Fibroblast of lung (primary cell): ENCODE results near the gene CHRNA10. TPM values are rescaled to one million over a fixed set of nuclear protein-coding genes. Genes with fewer than 3 reads are reported as not detected.
"Not testable (repeated sequence)": the region's sequence is repeated elsewhere in the genome, so short reads cannot be mapped to it uniquely, and the experiment has no call there.

ENCODE experiments used
- DNase-seq, 2 donors: peaks; one replicate each; pipeline versions ENCODE4 v3.0.0 to v3.0.0-alpha.2; 2010; ENCODE audit warnings: low read depth in 2 of 2
- H2AFZ ChIP-seq: 2 replicates; pipeline ENCODE4 v1.5.1; 2012; ENCODE audit warnings: low read length, control low read depth, inconsistent platforms
- H3K27ac ChIP-seq: 2 replicates; pipeline ENCODE4 v1.5.1; 2011; ENCODE audit warnings: low read length, control low read depth; ENCODE audit not compliant: insufficient read depth
- H3K27me3 ChIP-seq: 2 replicates; pipeline ENCODE4 v1.5.1; 2011; ENCODE audit warnings: mild to moderate bottlenecking, low read length; ENCODE audit not compliant: control insufficient read depth, insufficient read depth
- H3K36me3 ChIP-seq: 2 replicates; pipeline ENCODE4 v1.5.1; 2011; ENCODE audit warnings: low read length; ENCODE audit not compliant: control insufficient read depth, insufficient read depth
- H3K4me1 ChIP-seq: 2 replicates; pipeline ENCODE4 v1.5.1; 2011; ENCODE audit warnings: low read length; ENCODE audit not compliant: control insufficient read depth, insufficient read depth; ENCODE audit errors: extremely low read depth
- H3K4me2 ChIP-seq: 2 replicates; pipeline ENCODE4 v1.5.1; 2011; ENCODE audit warnings: low read length, control low read depth; ENCODE audit not compliant: insufficient read depth; ENCODE audit errors: extremely low read depth
- H3K4me3 ChIP-seq, 4 experiments: fragments of 200-600 bp in 1 of 4; sonication (generic) in 1 of 4; replicated peaks in 1 of 4; 2 replicates each; pipeline ENCODE4 v1.5.1; 2011 to 2016; ENCODE audit warnings: low read length in 4 of 4, low read depth in 3 of 4, mild to moderate bottlenecking in 3 of 4, control low read depth in 2 of 4, inconsistent platforms in 1 of 4, mixed read lengths in 1 of 4; ENCODE audit not compliant: insufficient read depth in 1 of 4; ENCODE audit errors: control extremely low read depth in 1 of 4
- H3K79me2 ChIP-seq: 2 replicates; pipeline ENCODE4 v1.5.1; 2012; ENCODE audit warnings: mild to moderate bottlenecking, low read length, inconsistent platforms; ENCODE audit not compliant: control insufficient read depth, insufficient read depth
- H3K9ac ChIP-seq: 2 replicates; pipeline ENCODE4 v1.5.1; 2011; ENCODE audit warnings: mild to moderate bottlenecking, low read length, control low read depth; ENCODE audit not compliant: insufficient read depth
- H3K9me3 ChIP-seq: 2 replicates; pipeline ENCODE4 v1.5.1; 2012; ENCODE audit warnings: low read depth, low read length; ENCODE audit not compliant: control insufficient read depth, insufficient read depth
- H4K20me1 ChIP-seq: 2 replicates; pipeline ENCODE4 v1.5.1; 2011; ENCODE audit warnings: low read length; ENCODE audit not compliant: control insufficient read depth, insufficient read depth; ENCODE audit errors: extremely low read depth
- EZH2 ChIP-seq: IDR thresholded peaks from 2 replicates; pipeline ENCODE4 v1.5.1; 2012; ENCODE audit warnings: low read length, control low read depth, mild to moderate bottlenecking; ENCODE audit errors: missing control alignments
- polyA plus RNA-seq, 2 donors: library from polyadenylated mRNA; depleted of rRNA in 1 of 2; stranded (reverse) in 1 of 2; unstranded in 1 of 2; fragments of >200 nt; gene quantifications; 2 replicates each; pipeline ENCODE4 v1.2.1, GENCODE V29; 2011 to 2012; ENCODE audit warnings: missing spikeins in 1 of 2
- total RNA-seq: library from RNA; depleted of rRNA; stranded (reverse); fragments of >200 nt; gene quantifications from 2 replicates; pipeline ENCODE4 v1.2.1, GENCODE V29; 2014
- TF ChIP-seq, protein P1 (sequence below), 2 donors: IDR thresholded peaks in 1 of 2; conservative IDR thresholded peaks in 1 of 2; 1 replicate in 1 of 2; 2 replicates in 1 of 2; pipeline ENCODE4 v1.5.1; 2011 to 2012; ENCODE audit warnings: low read length in 2 of 2, control low read depth in 1 of 2, inconsistent platforms in 1 of 2, low read depth in 1 of 2, mild to moderate bottlenecking in 1 of 2

Gene CHRNA10
- total and polyA plus RNA-seq, 2 donors (not counting 1 experiment from before 2014, with no cell fraction given) = 0.16 to 0.50 TPM

DNA sequence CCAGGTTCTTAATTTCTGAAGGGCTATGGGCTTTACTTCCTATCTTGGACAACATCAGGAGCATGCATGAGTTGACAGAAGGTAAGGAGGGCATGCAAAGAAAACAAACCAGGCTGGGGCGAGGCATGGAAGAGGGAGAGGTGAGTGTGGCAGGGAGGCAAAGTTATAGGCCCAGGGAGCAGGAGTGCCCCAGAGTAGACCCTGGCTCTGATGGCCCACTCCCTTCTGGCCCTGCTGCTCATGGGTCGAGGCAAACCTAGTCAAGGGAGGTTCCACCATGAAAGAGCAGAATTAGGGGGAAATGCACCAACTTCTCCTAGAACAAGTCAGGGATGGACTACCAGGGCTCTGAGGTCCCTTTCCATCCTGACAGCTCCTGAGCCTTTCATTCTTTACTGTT lies 10.2 kb downstream of the CHRNA10 start:
- Histone ChIP-seq H3K4me2 (no peak overlapping the region), H3K9ac (no peak overlapping the region), H3K27ac (no peak overlapping the region), H2AFZ (no peak overlapping the region), H3K4me3 (no peak overlapping the region), H3K9me3 (no peaks in the 10 kb centered on the region), H3K4me1 (no peaks in the 10 kb centered on the region), H4K20me1 (no peaks in the 10 kb centered on the region), H3K36me3 (peaks cover 3% of the 10 kb centered on the region), H3K79me2 (no peaks in the 10 kb centered on the region), H3K27me3 (no peaks in the 10 kb centered on the region)
- DNase-seq = no peak
- TF ChIP-seq, protein P1, sequence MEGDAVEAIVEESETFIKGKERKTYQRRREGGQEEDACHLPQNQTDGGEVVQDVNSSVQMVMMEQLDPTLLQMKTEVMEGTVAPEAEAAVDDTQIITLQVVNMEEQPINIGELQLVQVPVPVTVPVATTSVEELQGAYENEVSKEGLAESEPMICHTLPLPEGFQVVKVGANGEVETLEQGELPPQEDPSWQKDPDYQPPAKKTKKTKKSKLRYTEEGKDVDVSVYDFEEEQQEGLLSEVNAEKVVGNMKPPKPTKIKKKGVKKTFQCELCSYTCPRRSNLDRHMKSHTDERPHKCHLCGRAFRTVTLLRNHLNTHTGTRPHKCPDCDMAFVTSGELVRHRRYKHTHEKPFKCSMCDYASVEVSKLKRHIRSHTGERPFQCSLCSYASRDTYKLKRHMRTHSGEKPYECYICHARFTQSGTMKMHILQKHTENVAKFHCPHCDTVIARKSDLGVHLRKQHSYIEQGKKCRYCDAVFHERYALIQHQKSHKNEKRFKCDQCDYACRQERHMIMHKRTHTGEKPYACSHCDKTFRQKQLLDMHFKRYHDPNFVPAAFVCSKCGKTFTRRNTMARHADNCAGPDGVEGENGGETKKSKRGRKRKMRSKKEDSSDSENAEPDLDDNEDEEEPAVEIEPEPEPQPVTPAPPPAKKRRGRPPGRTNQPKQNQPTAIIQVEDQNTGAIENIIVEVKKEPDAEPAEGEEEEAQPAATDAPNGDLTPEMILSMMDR (conservative IDR thresholded peaks at IDR 0.05 in 1 of 2, IDR thresholded peaks at IDR 0.05 in 1 of 2; ENCODE audit: low read depth in 1 of 2, low read length in 2 of 2) = no peak
- no peak for TF ChIP-seq EZH2

DNA sequence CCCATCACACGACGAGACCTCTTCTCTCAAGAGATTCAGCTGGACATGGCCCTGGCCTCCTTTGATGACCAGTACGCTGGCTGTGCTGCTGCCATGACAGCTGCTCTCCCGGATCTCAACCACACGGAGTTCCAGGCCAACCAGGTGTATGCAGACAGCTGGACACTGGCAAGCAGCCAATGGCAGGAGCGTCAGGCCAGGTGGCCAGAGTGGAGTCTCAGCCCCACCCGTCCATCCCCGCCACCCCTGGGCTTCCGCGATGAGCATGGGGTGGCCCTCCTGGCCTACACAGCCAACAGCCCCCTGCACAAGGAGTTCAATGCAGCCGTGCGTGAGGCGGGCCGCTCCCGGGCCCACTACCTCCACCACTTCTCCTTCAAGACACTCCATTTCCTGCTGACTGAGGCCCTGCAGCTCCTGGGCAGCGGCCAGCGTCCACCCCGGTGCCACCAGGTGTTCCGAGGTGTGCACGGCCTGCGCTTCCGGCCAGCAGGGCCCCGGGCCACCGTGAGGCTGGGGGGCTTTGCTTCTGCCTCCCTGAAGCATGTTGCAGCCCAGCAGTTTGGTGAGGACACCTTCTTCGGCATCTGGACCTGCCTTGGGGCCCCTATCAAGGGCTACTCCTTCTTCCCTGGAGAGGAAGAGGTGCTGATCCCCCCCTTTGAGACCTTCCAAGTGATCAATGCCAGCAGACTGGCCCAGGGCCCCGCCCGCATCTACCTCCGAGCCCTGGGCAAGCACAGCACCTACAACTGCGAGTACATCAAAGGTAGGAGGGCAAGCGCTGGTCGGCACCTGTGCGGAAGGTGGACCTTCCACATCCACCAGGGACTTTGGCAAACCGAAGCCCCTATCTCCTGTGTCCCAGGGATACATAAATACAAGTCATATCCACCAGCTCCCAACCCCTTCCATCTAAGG lies 11.3 kb downstream of the CHRNA10 start:
- no peaks in the 10 kb centered on the region for H4K20me1 ChIP-seq
- no peaks in the 10 kb centered on the region for H3K4me1 ChIP-seq

DNA sequence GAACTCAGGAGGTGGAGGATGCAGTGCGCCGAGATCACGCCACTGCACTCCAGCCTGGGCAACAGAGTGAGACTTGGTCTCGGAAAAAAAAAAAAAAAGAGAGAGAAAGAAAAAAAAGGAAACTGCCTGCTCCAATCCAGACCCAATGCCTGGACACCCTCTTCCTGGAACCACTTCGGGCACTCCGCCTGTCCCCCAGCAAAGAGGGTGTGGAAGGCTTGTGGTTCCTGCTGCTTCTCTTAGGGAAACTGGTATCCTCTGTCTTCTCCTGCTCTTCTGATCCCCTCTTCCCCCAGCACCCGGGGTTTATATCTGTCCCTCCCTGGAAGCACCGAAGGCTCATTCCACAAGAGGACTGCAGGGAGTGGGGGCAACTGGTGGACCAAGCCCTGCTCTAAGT lies 12.9 kb downstream of the CHRNA10 start:
- Histone ChIP-seq H3K4me1 (no peaks in the 10 kb centered on the region), H3K27me3 (peaks cover 3% of the 10 kb centered on the region), H3K36me3 (no peaks in the 10 kb centered on the region), H4K20me1 (no peaks in the 10 kb centered on the region), H3K9me3 (no peaks in the 10 kb centered on the region), H3K4me2 (no peak overlapping the region), H3K79me2 (no peaks in the 10 kb centered on the region), H2AFZ (no peak overlapping the region), H3K4me3 (no peak overlapping the region), H3K9ac (no peak overlapping the region), H3K27ac (no peak overlapping the region)
- no peak for DNase-seq
- TF ChIP-seq, protein P1 (conservative IDR thresholded peaks at IDR 0.05 in 1 of 2, IDR thresholded peaks at IDR 0.05 in 1 of 2; ENCODE audit: low read depth in 1 of 2, low read length in 2 of 2) = no peak
- TF ChIP-seq EZH2 = no peak

More for the DNA sequence above, 11.3 kb downstream of the CHRNA10 start:
- H3K36me3 ChIP-seq = peaks cover 2% of the 10 kb centered on the region
- H3K4me3 ChIP-seq = no peak overlapping the region
- H3K27me3 ChIP-seq = no peaks in the 10 kb centered on the region
- H3K9ac ChIP-seq = no peak overlapping the region
- no peak overlapping the region for H3K4me2 ChIP-seq
- DNase-seq = no peak
- TF ChIP-seq EZH2 = no peak
- TF ChIP-seq, protein P1 (conservative IDR thresholded peaks at IDR 0.05 in 1 of 2, IDR thresholded peaks at IDR 0.05 in 1 of 2; ENCODE audit: low read depth in 1 of 2, low read length in 2 of 2) = no peak
- H3K27ac ChIP-seq = no peak overlapping the region
- no peaks in the 10 kb centered on the region for H3K79me2 ChIP-seq
- no peak overlapping the region for H2AFZ ChIP-seq
- no peaks in the 10 kb centered on the region for H3K9me3 ChIP-seq

DNA sequence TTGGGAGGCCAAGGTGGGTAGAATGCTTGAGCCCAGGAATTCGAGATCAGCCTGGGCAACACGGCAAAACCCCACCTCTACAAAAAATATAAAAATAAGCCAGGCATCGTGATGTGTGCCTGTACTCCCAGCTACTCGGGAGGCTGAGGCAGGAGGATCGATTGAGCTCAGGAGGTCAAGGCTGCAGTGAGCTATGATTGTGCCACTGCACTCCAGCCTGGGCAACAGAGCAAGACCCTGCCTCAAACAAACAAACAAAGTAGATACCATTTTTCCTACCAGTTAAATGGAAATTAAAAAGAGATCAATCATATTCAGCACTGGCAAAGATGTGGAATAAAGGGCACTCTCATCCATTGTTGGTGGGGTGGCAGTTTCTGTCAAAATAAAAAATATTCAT lies 13.9 kb downstream of the CHRNA10 start:
- H3K79me2 ChIP-seq, H4K20me1 ChIP-seq, H3K27ac ChIP-seq, H3K9ac ChIP-seq, H3K27me3 ChIP-seq, H3K9me3 ChIP-seq, H3K4me2 ChIP-seq, H2AFZ ChIP-seq, H3K4me1 ChIP-seq, DNase-seq, H3K36me3 ChIP-seq, H3K4me3 ChIP-seq: not testable (repeated sequence)
